NCI-H146 treated with DMSO at 0.1 percent for 48 hours (cell line): ENCODE results near the gene SFXN5.

Source experiments
- DNase-seq: peaks from one replicate; lab custom pipeline; 2025; ENCODE audit not compliant: unreplicated experiment; lab: John Stamatoyannopoulos, UW

The SFXN5 gene

GRCh38 chr2:73021371-73022010 is 50.0 kb downstream of the SFXN5 start:
- no peak for DNase-seq

DNA sequence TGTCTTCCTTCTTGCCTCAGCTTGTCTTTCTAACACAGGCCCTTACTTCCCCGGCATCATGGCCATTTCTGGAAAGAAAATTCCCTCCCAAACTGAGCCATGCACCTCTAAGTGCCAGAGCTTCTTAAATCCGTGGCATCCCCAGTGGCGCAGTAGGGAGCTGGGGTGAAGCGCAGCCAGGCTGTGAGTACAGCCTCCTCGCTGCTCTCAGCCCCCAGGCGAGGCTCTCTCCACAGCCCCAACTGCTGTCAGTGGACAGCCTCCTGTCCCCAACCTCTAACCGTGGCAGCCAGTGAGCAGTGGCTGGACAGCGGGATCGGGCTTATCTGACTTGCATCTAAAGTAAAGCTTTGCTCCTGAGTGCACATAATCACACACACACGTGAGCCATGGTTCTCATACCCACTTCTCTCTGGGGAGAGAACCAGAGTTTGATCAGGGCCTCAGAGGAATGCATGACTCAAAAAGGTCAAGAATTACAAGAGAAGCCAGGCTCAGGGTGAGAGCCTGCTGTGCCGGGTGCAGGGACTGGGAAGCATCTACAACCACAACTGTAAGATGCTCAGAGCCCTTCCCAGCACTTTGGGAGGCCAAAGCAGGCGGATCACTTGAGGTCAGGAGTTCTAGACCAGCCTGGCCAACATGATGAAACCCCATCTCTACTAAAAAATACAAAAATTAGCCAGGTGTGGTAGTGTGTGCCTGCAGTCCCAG is 50.7 kb downstream of the SFXN5 start:
- no peak for DNase-seq

DNA sequence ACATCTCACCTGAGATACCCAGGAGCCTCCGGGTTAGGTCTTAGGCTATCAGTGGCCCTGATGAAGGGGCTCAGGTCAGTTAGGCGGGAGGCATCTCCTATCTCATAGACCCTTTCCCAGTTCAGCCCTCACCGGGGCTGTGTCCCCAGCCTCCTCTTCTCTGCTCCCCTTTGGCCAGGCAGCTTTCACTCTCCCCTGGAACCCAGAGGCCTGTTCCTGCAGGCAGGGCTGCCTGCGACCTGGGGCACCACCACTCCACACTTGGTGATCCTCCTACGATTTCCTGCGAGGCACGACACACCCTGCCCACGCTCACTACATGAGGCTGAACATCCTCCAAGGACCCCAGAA is 51.2 kb downstream of the SFXN5 start:
- DNase-seq = no peak

GRCh38 chr2:73018188-73018825 is 53.2 kb downstream of the SFXN5 start:
- no peak for DNase-seq

DNA sequence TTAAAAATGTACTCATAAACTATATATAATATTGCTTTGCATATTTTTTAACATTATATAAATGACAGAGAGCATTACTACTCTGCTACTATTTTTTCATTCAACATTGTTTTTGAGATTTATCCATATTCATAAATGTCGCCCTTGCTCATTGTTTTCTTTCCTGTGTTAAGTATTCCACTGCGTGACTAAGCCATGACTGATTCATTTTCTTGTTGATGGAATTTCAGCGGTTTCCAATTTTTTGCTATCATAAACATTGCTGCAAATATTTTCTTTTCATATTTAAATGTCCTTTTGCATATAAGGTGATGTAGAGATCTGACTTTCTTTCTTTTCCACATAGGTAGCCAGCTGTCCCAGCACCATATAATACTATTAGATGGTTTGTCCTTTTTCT is 57.6 kb downstream of the SFXN5 start:
- DNase-seq = no peak

DNA sequence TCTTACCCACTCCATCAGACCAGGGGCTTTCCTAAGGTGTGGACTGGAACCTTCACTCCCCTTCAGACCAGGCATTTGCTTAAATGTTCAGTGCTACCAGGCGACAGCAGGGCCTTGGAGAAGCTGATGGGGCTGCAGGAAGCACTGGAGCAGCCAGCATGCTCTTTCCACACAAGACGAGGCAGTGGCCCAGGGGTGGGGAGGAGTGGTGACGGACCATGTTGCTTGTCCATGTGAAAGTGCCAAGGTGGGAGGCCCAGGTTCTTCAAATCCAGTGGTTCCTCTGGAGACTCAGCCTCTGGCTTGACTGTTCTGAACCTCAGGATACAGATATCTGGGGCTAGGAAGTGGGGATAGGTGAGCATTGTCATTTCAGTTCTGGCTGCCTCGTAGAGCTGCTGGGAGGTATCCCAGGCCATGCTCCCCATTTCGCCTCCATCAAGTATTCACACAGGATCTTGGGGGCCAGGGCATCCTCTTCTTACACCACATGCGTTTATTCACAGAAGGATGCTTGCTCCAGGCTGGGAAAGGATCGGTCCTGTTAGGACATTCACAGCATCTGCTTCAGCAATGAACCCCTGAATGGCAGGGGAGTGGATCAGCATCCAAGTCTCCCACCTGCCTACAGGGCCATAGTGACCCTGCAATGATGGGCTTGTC is 62.2 kb downstream of the SFXN5 start:
- DNase-seq = no peak

GRCh38 chr2:73008766-73009135 is 62.8 kb downstream of the SFXN5 start:
- DNase-seq = no peak

DNA sequence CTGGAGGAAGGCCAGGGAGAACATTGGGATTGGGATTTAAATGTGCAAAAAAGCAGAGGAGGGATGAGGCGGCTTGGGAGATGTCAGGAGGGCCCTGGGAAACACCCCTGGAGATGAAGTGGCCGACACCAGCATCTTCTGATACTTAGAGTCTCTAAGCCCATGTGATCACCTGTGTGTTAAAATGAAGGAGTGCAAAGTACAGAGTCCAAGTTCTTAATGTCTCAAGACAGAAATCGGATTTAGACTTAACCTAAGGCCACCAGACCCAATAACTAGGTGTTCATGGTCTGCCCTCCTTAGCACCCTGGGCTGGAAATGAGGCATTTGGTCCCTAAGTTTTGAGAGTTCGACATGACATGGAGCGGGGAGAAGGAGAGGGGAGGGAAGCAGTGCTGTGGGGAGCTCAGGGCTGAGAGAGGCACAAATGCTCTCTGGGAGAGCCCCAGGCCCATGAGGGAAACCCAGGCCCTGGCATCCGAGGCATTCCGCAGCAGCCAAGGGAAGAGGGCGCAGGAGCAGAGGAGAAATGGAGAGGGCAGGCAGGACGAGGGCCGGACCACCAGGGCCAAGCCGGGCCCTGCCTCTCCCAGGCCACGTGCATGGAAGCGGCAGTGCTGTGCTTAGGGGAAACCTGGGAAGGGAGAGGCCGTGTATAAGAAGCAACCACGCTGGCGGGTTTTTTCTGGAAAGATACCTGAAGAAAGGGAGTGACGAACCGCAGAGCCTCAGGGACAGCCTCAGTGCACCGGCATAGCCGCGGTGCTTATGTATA is 63.3 kb downstream of the SFXN5 start:
- DNase-seq = no peak

- no peak for DNase-seq
Measured at GRCh38 chr2:73006969-73007710, 64.4 kb downstream of the SFXN5 start.

- no peak for DNase-seq
Measured at GRCh38 chr2:73004889-73005596, 66.5 kb downstream of the SFXN5 start.

DNA sequence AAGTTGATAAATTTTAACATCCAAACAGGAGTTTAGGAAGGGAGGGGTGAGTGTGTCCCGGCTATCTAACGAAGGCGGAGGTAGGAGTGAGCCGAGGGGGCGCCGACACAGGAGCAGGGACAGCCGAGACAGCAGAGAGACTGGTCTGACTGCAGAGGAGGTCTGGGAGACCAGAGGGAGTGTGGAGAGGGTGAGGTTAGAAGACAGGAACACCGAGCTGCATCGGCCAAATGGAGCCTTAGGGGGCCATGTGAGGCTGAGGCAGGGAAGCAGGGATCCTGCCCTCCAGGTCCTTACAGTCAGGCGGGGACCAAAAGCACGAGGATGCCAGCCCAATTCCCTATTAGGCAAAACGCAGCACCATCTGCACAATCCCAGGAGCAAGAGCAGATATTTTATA is 67.0 kb downstream of the SFXN5 start:
- DNase-seq = no peak

- no peak for DNase-seq
Measured at GRCh38 chr2:73003027-73003426, 68.5 kb downstream of the SFXN5 start.

- no peak for DNase-seq
Measured at GRCh38 chr2:73000808-73001570, 70.5 kb downstream of the SFXN5 start.

DNA sequence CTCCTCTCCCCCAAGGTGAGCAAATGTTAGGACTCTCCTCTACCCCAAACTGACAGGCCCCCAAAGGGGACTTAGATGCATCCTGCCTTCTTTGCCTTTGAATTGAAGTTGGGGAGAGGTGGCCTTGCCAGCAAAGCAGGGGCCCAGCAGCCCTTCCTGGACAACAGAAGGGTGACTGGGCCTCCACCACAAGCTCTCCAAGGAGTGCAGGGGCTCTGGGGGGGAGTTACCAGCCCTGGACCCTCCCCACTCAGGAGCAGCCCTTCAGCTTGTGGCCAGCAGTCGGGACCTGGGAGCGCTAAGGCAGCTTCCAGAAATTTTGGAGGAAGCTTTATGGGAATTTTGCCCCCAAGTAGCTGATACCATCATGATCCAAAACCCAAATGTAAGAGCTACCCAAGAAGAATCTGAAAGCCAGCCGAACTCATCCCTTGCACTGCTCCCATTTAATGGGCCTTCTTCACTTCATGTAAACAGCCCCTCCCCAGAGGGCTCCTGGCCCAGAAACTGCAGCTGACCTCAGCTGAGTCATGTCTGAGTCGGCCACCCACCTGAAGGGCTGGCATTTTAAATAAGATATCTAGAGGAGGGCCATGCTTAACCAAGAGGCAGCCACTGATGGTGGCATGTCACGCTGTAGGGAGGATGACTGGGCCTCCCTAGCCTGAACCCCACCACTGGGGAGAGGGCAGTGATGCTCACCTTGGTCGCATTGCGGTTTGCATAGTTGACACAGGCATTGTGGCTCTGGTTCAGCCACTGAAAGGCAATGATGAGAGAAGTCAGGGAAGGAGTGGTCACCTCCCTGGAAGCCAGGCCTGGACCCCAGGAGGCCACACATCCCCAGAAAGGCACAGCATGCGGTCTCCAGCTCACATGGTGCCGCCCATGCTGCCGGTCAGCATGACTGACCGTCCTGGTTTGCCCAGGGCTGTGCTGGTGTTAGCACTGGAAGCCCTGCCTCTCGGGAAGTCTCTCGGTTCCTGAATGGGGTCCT is 71.5 kb downstream of the SFXN5 start:
- no peak for DNase-seq

DNA sequence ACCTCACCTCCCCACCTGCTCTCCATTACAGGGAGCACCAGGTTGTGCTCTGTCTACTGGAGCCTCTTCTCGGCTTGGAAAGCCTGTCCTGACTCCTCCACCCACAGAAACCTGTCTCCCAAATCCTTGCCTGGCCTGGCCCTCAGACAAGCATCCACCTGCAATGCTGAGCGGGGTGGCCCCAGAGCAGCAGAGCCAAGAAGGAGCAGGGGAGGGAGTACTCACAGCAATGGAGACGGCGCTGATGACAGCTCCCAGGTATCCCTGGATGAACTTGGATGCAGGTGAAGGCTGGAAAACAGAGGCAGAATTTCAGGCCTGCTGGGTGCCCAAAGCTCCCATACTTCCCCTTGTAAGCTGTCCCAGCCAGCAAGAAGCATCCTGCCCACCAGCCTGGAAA is 72.8 kb downstream of the SFXN5 start:
- no peak for DNase-seq

- DNase-seq = no peak
Measured at GRCh38 chr2:72998234-72998651, 73.3 kb downstream of the SFXN5 start.

GRCh38 chr2:72996117-72996502 is 75.4 kb downstream of the SFXN5 start:
- no peak for DNase-seq
